ENCODE measurements around the gene TIGD6. TPM values are rescaled to one million over a fixed set of nuclear protein-coding genes. Genes with fewer than 3 reads are reported as not detected.
A peak's percentile ranks its signal among the peaks of the same experiment; 100 is the strongest.

TIGD6 gene
- polyA plus RNA-seq, 3 donors: 6.0 to 6.4 (median 6.3) TPM

DNA sequence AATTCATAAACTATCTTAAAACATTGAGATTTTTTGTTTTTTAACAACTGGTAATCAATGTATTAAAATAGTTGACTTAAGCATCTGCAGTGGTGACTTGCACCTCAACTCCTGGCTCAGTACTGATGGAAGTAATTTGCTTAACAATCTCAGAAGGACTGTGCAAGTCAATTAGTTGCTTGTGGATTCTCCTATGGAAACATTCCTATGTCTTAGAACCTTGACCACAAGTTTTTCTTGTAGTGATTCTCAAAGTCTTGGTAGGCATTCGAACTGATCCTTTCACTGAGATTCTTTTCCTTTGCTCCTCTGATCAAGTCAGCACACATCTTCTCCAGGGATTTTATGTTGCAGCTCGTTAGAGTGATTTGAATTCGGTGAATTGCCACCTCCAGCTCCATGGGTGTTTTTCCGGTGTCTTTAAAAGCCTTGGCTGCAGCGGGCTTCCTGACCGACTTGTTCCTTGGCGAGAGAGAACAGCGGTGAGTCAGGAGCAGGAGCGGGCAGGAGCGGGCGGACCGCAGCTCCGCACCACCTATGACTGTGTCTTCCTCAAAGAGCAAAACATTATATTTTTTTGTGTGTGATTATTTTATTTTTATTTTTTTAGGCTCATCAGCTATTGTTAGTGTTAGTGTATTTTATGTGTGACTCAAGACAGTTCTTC is 21.2 kb upstream of the TIGD6 start:
- DNase-seq: no peak

DNA sequence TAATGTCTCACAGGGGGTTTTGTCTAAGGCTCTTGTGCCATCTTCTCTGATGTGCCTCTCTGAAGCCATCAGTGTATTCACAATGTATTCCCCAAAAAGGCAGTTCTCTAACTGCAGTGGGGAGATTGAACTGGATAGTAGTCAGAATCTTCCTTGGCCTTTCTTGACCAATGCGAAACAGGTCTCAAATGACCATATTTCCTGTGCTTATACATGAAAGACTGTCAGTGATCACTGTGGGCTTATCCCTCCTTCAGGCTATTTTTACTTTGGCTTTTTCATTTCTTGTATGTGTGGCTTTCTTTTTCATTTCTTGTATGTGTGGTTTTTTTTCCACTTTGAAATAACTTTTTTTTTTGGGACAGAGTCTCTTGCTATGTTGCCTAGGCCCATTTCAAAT is 19.8 kb upstream of the TIGD6 start:
- no peak for DNase-seq

DNA sequence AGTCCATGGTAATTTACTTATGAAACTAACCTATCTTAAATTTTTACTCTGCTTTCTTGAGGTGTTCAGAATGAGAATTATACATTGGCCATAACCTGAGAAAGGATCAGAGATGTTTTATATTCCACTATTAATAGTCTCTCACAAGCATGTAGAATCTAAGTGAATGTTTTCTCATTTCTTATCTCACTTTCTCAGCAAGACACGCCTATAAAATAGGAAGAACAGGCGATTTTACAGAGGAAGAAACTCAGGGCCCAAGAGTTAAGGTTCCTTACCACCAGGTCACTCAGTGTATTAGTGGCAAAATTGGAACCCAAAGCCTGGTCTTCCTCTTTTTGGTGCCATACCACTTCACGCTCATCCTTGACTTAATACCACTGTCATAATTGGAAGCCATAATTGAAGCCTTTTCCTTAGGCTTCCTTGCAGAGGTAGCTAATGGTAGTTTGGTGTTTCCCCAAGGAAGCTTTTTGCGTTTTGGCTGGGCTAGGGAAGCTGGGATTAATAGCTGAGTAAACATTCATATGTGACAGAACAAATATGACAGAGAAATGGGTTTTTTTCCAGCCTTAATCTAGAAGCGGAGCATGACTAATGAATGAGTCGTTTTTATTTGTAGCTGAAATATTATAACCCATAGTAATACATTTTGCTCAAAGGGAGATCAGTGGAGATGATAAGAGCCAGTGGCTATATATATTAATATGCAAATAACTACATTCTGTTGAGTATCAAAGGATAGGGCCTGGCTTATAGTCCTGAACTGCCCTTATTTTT is 17.0 kb upstream of the TIGD6 start:
- DNase-seq: no peak

DNA sequence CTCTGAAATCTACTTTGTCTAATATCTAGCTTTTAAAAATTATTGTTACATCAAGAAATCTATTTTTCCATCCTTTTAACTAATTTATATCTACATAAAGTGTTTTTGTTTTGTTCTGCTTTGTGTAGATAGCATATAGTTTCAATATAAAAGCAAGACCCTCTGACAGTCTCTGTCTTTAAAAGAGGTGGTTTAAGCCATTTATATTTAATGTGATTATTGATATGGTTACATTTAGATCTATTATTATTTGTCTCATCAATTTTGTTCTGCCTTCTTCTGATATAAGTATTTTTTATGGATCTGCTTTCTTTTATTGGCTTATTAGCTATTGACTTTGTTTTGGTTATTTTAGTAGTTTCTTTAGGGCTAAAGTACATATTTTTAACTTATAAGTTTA is 16.1 kb upstream of the TIGD6 start:
- DNase-seq: no peak

DNA sequence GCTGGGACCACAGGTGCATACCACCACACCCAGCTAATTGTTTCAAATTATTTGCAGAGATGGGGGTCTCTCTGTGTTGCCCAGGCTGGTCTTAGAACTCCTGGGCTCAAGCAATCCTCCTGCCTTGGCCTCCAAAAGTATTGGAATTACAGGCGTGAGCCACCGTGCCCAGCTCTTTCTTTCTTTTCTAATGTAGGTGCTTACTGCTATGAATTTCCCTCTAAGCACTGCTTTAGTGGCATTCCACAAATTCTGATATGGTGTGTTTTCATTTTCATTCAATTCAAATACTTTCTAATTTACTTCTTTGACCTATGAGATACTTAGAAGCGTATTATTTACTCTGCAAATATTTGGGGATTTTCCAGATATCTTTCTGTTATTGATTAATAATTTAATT is 15.0 kb upstream of the TIGD6 start:
- no peak for DNase-seq

DNA sequence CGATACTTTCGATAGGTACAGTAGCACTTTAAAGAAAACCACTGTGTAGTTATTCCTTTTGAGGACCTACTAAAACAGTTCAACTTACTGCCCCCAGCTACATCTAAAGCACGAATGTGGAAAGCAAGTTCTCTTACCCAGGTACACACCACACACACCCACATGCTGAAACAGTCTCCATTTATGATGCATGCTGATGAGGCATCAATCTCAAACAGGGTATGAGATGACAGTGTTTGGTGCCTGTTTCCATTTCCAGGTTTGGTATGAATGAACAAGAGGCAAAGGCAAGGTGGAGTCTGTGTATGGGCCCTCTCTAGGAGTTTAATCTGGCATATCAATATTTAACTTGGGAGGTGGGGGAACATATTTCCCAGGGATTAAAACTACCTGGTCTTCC is 14.0 kb upstream of the TIGD6 start:
- no peak for DNase-seq

DNA sequence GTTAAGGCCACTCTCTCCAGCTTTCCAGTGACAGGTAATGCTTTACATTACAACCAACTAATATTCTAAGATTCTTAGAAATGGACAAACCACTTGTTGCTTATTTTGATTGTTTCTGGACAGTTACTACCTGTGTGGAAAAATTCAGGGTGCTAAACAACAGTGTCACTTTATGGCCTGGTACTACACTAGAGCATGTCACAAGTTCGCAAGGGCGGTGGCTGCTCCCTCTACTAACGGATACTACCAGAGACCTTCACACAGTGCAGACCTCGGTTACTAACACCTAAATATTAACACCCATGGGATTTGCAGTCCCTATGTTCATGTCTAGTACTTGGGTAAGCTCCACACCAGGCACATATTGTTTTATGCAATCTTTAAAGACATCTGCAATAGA is 13.5 kb upstream of the TIGD6 start:
- DNase-seq: no peak

DNA sequence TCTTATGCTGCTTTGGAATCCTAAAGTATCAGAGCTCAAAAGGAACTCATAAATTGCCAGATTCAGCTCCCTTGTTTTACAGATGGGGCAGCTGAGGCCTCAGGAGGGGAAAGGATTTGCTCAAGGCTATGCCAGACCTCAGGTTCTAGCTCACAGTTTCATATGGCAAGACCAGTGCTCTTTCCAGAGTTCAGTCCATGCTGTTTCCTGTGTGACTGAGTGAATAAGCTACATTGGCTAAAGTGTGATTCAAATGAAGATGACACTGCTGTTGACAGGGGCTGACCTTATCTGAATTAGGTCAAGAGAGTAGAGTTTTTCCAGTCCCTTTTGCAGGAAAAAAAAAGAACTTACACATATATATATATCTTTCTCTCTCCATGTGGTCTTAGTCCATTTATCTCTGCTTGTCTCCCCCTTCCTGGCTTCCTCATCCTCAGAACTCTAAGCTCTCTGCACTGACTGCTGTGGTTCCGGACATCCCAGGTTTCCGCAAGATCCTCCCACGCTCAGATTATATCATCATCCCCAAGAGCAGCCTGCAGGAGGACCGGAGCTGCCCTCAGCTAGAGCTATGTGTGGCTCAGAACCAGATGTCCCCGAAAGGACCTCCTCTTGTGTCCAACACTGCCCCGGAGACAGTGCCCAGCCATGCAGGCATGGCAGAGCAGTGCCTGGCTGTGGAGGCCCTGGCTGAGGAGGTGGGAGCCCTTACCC is 9.4 kb upstream of the TIGD6 start:
- no peak for DNase-seq

DNA sequence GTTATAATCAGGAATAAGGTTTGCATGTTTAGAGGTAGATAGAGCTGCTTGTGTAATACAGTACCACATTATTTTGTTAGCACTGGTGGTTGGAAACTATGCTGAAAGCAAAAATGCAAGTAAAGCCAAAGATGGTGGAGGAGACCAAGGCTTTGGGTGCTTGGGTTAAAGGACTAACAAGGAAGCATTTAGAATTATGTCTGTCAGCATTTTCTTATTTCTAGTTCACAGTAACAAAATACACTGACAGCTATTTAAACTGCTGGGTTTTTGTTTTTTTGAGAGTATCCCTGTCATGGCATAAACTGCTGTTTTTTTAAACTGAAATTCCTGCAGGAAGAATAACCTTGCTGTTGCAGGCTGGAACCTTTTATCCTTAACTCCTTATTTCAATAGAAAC is 6.6 kb upstream of the TIGD6 start:
- no peak for DNase-seq

DNA sequence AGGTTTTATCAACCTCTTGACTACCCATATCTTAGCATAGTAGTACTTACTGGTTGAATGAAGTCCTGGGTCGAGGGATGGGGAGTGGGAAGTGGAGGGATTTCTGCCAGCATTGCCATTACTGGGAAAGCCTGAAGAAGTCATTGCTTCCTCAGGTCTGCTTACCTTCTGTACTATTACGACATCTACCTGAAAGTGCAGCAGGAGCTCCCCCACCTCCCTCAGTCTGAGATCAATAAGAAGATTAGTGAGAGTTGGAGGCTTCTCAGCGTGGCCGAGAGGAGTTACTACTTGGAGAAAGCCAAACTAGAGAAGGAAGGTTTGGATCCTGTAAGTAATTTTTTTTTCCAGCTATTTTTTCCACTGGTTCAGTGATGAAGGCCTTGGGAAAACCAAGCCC is 5.9 kb upstream of the TIGD6 start:
- no peak for DNase-seq

DNA sequence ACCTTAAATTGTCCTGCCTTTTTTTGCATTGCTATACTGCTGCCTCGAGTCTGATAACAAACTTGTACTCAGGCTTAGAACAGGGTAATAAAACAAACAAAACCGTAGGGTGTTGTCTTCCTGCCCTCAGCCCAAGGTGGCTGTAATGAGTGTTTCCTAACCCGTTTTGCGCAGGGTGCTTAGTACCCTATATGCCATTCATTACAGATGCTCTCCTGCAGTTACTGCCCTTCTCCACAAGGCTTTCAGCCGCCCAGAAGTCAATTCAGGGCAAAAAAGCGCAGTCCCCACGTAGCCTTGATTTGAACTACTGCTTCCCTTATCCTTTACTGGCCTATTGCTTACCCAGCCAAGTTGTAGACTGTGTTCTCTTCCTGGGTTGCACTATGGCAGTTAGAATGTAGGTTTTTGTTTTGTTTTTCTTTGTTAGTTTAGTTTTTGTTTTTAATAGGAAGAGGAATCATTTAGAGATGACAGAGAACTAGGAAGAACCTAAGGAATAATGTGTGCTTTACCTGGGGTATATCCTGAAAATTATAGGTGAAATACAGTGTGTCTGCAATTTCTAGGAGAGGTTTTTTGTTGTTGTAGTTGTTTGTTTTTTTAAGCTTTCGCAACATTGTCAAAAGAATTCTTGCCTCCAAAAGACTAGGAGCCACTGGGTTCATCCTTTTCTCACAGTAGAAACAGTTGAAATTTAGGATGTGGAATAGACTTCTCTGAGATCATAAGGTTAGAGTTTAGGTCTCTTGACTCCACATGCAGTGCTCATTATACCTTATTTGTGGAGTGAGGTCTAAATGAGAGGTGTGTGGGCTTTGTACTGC is 1.4 kb upstream of the TIGD6 start:
- no peak for DNase-seq

DNA sequence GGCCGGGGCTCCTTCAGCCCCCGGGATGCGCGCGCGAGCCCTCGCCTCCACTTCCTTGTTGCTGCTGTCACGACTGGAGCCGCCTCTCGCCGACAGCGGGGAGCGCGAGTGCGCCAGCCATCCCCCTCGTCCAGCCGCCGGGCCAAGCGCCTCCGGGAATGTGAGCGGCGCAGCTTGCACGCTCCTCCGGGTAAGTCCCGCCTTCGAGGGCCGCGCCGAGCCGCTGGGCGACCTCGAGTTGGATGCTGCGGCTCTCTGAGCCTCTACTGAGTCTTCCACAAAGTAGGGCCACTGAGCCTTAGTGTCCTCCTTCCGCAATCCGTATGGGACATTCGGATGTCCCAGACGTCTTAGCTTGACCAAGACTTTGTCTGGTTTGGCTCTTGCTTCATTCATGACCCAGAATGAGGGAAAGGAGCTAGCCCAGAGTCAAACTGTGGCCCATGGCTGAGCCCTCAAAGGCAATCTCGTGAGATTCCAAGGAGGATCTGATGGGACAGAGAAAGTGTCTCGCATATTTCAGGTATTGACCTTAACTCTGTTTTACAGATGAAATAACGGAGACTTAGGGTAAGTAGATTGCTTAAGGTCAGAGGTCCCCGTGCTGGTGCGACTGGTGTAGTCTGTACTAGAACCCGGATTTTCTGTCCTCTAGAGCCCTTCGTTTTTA is 671 bp upstream of the TIGD6 start:
- DNase-seq: no peak

DNA sequence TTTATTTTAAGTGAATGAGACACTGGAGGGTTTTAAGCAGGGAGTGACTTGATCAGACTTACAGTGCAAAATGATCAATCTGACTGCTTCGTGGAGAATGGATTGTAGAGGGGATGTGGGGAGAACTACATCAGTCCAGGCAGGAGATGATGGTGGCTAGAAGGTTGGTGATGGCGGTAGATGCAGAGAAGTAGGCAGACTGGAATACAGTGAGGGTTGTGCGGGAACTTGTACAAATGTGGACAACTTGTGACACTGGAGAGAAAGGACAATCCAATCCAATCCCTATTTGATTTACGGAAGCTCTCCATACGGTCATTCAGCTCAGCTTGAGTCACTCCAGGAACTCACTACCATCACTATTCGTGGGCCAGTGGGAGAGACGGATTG is 593 bp downstream of the TIGD6 start:
- no peak for DNase-seq

DNA sequence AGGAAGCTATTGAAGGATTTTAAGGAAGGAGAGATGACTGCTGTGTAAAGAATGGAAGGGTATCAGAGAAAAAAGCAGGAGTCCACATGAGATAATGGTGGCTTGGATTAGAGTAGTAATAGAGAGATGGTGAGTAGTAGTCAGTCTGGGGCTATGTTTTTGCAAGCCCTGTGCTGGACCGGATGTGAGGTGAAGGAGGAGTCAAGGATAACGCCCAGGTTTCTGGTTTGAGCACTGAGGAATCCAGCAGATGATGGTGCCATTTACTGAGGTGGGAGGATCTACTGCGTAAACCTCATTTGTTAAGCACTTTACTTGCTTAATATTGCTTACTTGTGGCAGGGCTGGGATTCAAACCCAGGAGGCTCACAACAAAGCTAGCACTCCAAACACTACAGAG is 1.1 kb downstream of the TIGD6 start:
- DNase-seq: no peak

DNA sequence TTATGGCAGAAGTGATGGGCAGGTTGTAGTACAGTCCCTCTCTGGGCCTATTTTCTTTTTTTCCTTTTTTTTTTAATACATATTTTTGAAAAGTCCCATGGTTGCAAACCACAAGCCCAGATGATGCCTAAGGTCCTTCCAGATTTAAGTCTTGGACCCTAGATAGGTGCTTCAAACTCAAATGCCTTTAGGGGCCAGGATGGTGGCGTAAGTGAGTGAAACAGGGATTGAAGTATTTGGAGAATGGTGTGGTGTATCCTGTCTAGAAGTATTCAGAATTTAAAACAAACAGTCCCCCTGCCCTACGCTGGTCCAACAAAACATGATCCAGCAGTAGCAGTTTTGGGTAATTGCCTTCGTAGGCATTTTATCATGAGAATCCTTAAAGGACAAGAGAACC is 2.2 kb downstream of the TIGD6 start:
- DNase-seq: no peak

DNA sequence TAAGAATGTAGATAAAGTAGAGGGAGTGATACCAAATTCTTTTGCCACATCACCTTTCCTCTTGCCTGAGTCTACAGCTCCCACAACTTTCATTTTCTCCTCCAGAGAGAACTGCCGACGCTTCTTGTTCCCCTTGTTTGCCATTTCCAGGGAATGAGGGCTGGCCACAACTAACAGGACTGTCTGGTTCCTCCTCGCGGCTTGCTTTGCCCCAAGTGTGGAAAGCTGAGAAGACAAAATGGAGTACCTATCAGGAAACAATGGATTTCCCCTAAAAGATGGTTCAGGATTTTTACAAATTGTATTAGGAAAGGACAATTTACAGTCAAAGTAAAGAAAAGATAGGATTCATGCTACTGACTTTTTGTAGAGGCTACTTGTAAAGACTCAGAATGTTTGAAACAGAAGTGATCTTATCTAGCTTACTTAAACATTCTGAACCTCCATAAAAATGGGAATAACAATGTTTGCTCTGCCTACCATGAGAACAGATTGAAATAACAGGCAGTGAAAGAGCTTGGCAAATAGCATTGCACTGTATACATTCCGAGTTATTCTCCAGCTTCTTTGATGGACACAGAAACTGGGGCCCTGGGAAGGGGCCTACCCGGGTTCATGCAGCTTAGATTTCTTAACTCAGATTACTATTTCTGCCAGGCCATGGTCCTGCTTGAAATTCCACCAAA is 4.1 kb downstream of the TIGD6 start:
- no peak for DNase-seq

DNA sequence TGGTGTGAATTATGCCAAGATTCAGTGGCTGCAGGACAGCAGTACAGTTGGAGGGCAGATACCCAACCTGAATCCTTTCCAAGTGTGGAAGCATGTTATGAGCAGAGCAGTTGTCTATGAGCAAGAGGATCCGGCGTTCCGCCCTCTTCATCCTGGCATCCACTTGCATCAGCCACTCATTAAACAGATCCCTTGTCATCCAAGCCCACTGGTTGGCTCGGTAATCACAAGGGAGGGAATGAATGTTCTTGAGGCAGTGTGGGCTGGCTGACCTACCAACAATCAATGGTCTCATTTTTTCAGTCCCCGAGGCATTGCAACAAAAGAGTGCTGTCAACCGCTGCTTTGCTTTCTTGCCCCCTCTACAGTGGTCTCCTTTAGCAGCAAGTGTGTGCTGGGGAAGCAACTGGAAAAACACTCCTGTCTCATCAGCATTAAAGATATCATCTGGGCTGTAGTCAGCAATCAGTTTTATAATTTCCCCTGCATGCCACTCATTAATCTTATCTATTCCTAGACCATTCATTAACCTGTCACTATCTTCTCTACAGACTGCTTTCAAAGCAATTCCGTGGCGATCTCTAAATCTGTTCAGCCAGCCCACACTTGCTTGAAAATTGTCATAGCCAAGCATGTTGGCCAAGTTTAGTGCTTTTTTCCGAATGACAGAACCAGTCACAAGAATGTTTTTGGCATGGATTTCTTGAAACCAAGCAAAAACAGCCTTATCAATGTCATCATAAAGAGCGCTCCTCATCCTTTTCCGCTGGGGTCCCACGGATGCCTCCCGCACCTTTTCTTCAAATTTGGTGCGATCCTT is 4.9 kb downstream of the TIGD6 start:
- DNase-seq: no peak

DNA sequence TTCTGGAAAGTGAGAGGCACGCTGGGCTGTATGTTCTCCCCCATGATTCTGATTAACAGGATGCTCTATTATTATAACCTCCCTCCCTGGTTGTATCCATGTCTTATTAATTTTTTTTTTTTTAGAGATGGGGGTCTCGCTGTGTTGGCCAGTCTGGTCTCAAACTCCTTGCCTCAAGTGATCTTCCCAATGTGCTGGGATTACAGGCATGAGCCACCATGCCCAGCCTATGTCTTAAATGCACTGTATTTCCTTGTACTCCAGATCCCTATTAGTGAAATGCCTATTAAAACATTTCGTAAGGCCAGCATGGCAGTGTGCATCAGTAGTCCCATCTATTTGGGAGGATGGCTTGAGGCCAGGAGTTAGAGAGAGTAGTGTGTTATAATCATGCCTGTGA is 7.0 kb downstream of the TIGD6 start:
- no peak for DNase-seq

DNA sequence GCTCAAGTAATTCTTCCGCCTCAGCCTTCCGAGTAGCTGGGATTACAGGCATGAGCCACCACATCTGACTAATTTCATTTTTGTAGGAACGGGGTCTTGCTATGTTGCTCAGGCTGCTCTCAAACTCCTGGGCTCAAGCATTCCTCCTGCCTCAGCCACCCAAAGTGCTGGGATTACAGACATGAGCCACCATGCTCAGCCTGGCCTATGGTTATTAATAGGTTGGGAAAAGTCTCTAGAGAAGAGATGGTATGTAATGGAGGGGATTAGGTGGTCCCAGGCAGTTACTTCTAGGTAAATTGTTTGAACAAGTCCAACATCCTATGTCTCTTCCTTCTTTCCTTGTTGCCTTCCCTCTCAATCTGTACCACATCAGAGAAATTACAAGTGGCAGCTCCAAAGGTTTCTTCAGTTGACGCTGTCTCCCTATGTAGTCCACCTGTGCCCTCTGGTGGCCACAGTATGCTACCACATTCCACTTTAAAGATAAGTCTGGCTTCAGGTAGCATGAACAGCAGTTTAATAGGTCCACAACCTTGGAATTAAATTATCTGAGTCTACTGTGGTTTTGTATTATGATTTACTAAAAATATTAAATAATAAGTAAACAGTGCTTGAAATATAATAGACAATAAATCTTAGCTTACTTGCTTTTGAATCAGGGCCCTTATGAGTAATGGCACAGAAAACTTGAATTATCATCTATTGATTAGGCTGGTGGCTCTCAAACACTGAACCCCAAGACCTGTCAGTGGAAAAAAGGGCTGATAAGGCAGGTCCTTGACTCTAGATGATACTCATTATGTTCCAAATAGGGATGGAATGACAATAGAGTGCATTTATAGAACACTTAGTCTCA is 9.7 kb downstream of the TIGD6 start:
- DNase-seq: peak; percentile 76
